GM19372 (cell line): ENCODE data around the gene C18orf32.
"Not testable (repeated sequence)": the region's sequence is repeated elsewhere in the genome, so short reads cannot be mapped to it uniquely, and the experiment has no call there.

ENCODE experiments used
- ATAC-seq: cut with Tn5 transposase; IDR thresholded peaks from one replicate; pipeline ENCODE4 v1.9.1; 2021; ENCODE audit warnings: mild to moderate bottlenecking, low read depth, moderate library complexity; ENCODE audit not compliant: unreplicated experiment

The C18orf32 gene

DNA sequence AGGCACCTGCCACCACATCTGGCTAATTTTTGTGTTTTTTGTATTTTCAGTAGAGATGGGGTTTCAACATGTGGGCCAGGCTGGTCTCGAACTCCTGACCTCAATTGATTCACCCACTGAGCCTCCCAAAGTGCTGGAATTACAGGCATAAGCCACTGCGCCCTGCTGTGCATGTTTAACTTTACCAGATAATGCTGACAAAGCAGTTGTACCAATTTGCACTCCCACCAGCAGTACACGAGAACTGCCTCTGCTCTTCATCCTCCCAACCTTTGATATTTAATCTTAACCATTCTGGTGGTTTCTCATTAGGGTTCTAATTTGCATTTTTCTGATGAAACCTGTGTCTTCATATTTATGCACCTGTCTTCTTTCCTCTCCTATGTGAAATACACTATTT lies 14.6 kb downstream of the C18orf32 start:
- ATAC-seq: no peak

DNA sequence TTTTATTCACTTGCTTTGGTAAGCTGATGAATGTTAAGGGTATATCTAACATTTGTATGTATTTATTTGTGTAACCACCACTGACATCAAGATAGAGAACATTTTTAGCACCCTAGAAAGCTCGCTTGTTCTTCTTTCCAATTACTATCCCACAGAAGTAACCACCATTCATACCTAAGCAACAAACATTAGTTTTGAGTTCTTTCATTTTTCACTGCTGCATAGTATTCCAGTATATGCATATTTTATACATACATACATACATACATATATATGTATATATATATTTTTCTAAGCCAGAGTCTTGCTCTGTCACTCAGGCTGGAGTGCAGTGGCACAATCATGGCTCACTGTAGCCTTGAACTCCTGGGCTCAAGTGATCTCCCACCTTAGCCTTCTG lies 15.5 kb downstream of the C18orf32 start:
- no peak for ATAC-seq

DNA sequence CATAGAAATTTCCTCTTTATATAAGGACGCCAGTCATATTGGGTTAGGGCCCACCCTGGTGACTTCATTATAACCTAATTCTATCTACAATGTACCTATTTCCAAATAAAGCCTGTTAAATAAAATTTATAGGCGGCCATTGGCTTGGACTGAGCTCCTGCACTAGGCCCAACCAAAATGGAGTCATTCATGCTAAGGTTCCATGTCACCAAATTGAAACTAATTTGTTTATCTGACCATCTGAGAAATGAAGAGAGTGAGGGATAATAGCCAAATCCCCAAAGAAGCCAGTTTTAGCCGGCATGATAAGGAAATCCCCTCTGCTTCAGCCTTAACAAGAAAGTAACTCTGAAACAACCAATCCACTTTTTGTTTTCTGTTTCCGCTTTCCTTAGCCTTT lies 19.4 kb downstream of the C18orf32 start:
- no peak for ATAC-seq

DNA sequence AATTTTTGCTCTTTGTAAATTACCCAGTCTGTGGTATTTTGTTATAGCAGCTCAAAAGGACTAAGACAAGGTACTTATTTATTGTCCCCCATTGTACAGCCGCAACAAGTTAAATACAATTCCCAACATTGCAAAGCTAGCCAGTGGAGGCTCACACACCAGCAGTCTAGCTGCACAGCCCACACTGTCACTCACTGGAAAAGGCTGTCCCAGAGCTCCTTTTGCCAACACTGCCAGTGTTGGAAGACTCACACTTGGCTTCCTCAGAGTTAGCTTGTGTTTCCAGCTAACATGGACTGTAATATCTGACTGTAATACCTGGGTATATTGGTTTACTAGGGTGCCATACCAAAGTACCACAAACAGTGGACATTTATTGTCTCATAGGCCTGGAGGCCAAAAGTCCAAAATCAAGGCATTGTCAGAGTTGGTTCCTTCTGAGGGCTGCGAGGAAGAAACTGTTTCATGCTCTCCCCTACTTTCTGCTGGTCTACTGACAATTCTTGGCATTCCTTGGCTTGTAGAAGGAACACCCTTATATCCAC lies 19.9 kb downstream of the C18orf32 start:
- ATAC-seq: no peak

DNA sequence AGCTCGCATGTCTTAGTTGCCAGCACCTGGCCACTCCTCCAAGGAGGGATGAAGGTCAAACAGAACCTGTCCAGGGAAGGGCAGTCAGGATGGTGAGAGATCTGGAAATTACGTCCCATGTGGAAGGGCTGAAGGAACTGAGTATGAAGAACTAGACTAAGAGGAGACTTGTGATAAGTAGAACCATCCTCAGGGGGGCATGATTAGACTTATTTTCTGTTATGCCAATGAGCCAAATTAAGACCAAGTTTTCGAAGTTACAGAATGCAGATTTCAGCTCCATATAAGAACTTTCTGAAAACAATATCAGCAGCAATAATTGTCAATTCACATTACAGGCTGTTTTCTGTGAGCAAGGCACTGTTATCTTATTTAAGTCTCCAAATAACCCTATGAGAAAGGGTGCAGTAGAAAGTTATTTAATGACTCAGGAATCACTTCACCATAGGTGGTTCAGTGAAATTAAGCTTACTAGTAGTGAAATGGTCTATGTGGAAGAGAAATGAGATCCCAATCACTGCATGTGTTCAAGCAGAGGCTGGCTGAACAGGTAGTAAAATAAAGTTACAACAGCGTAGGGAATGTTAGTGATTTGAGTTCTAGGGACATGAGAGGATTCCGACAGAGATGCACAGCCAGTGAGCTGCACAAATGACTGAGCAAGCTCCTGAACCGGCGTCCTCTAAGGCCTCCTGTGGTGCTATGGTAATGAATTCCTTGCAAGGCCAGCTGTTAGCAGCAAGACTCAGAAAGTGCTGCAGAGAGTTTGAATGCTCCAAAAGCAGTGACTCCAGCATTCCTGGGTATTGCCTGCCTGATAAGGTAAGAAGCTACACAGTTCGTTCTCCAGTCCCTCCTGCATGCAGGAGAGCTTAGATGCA lies 22.1 kb downstream of the C18orf32 start:
- ATAC-seq: no peak

DNA sequence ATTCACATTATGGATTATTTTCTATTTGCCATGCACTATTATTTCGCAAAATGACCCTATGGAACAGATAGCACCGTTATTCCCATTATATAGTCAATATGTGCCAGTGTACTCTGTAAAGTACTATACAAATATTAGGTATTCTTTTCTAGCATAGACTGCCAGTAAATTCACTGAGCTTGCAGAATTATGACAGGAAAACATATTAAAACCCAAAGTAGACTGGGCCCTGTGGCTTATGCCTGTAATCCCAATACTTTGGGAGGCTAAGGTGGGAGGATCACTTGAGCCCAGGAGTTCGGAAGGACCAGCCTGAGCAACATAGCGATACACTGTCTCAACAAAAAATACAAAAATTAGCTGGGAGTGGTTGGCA lies 25.4 kb downstream of the C18orf32 start:
- no peak for ATAC-seq

DNA sequence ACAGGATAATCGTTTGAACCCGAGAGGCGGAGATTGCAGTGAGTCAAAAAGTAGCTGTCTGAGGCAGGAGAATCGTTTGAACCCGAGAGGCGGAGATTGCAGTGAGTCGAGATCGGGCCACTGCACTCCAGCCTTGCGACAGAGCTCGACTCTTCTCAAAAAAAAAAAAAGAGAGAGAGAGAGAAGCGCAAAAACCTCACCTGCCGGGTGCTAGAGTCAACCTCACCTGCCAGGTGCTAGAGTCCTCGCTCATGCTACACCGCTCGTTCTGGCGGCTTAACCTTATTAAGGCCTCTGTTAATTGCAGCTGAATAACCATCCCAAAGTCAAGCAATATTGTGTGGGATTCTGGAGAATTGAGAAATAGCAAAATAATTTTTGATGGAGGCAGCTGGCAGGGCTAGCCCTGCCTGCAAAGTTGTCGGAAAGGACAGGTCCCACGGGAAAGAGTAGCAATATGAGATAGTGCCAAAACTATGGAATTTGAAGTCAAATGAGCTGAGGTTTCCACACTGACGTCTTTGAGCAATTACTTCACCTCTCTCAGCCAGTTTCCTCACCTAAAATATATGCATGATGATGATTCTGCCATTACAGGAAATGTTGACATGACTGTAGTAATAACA lies 25.9 kb downstream of the C18orf32 start:
- ATAC-seq: no peak

DNA sequence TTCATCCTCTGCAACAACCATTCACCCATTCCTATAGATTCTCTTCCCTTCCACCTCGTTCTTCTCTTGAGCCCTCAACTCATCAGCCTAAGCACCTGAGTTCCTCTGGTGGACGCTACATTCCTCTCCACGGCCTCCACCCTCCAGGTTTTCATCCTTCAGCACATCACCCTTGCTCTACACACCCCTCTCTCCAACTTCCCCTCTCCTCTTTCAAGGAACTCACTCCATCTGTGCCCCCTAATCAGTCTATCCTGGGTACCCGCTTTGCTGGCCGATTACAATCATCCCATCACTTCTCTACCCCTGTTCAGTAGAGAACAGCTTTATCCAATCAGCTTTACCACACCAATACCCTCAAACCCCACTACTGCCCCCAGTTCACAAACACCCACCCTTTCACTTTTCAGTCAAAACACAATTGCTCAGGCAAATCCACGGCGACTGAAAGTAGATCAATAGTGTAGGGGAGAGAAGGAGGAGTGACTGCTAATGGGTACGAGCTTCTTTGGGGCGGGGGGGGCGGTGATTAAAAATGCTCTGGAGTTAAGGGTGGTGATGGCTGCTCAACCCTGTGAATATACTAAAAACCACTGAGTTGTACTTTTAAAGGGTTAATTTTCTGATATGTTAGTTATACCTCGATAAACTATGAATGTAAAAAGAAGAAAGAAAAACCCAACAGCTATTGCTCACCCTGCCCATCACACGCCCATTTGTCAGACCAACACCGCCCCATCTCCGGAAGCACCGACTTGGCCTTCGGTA lies 27.4 kb downstream of the C18orf32 start:
- ATAC-seq: no peak

DNA sequence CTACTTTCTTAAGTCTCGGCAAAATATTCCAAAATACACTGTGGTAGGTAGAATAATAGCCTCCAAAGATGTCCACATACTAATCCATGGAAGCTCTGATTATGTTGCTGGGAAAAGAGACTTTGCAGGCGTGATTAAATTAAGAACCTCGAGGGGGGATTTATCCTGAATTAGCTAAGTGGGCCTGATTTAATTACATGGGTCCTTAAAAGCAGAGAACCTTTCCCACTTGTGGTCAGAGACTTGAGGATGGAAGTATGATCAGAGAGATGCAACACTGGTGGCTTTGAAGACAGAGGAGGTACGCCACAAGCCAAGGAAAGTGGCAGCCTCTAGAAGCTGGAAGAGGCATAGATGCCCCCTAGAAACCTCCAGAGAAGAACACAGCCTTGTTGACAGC lies 29.4 kb downstream of the C18orf32 start:
- no peak for ATAC-seq

DNA sequence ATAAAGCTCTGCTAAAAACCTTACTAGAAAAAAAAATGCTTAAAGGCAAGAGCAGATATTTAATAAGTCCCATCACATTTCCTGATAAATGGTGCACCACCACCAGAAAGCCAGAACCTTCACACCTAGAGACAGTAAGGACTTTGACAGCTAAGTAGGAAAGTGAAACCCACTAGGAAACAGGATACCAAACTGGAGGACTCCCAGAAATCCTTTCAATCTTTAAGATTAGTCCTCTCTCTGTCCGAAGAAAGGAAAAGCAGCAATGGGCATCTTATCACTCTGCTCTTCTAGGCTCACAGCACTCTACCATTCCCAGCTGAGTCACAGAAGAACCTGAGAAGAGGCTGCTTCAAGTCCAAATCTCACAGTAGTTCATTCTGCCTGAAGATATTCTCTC lies 30.2 kb downstream of the C18orf32 start:
- ATAC-seq: no peak

DNA sequence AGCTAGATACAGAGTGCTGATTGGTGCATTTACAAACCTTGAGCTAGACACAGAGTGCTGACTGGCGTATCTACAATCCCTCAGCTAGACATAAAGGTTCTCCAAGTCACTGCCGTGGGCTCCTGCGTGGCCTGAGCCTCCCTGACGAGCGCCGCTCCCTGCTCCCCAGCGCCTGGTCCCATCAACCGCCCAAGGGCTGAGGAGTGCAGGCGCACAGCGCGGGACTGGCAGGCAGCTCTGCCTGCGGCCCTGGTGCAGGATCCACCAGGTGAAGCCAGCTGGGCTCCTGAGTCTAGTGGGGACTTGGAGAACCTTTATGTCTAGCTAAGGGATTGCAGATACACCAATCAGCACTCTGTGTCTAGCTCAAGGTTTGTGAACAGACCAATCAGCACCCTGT lies 34.5 kb downstream of the C18orf32 start:
- ATAC-seq: not testable (repeated sequence)

DNA sequence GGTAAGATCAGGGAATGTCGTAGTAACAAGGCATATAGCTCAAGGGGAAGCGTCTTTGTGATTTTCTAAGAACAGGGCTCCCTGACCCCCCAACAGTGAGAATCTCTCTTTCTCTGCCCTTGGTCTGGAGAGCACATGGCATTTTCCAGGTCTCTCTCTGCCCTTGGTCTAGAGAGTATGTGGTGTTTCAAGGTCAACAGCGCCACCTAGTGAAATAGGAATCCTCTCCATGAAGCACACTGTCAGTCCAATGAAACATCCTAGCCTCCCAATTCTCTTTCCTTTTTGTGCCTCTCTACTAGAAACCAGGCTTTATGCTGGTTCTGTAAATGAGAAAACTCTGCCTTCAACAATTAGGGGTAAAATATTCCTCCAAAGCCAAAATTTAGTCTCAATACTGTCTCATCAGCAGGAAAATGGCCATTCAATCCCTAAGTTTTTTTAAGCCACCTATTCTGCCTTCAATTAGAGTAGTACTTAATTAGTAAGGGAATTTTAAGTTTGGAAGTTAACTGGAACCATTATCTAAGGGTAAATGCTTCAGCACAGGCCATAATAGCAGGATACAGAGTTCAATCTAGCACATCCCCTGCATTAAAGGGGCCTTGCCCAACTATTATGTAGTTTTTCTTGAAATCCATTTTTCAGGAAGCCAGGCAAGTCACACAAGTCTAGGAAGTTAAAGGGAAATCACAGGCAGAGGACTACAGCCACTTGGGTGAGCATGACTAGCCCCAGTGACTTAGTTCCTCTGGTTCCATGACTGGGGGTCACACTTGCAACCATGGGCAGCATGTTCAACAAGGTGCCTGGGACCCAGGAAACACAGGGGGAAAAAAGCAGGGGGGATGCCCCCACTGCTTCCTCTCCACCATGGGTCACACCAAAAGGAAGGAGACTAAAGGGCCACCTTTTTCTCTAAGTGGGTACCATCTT lies 39.0 kb downstream of the C18orf32 start:
- ATAC-seq: no peak

DNA sequence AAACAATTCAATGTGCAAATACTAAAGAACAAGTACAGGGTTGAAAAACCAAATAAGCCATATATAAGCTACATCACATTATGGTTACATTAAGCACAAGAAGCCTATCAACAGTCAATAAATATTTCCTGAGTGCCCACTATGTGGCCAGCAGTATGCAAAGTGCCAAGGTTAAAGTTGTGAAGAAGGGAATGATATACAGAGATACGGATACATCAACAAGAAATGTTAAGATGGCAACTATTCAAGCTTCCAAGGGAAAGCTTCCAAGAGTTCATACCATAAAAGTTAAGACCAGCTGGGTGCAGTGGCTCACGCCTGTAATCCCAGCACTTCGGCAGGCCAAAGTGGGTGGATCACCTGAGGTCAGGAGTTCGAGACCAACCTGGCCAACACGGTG lies 40.6 kb downstream of the C18orf32 start:
- ATAC-seq: no peak

DNA sequence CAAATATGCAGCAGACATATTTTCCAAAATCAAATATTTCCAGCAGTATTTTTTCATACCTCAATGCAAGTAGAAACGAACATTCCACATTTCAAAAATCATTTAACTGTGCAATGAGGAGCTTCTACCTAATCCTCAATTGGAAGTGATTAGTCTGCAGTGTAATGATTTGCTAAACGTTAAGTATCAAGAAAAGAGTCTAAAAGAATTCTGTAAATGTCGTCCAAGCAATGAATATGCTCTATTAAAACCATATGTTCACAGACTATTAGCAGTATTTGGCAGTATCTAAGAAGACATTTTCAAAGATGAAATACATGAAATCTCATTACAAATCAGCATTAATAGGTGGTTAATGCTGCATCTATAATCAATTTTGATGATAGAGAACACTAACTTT lies 42.5 kb downstream of the C18orf32 start:
- no peak for ATAC-seq

DNA sequence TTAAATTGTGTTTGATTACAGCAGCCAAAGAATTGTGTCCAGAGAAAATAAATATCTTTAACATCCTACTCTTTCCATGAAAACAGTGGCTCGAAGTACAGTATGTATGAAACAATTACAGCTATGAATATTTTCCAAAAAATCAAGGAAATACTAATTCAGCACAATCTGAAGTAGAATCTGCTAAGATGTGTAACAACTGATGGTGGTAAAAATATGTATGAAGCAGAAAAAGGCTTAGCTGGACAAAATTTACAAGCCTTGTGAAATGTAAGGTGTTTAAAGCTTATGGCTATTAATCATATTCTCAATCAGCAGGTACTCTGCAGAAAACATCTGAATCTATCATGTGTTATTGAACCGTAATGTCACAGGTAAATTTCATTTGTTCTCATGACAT lies 43.2 kb downstream of the C18orf32 start:
- ATAC-seq: no peak

DNA sequence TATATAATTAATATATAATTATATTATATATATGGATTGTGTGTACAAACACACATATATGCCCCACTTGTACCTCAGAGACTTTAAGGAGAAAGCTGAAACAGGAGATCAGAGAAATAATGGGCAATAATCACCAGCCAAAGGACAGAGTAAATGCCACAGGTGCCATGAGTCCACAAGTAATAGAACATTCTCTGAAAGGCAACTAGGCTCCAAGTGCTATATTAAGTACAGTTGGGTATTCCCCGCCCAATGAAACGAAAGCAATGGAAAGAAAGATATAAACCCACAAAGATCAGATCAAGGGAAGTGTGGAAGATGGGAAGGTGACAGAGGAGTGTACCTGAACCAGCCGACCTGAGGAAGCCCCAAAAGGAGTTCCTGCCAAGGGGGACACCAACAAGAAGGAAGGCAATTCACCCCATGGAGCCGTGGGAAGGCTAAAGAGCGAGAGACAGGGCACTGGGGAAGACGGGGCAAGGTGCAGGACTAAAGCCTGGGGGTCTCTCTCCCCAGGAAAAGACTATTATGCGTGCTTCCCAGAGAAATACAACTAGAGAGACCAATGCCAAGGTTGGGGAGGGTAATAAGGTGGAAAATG lies 45.6 kb downstream of the C18orf32 start:
- no peak for ATAC-seq

DNA sequence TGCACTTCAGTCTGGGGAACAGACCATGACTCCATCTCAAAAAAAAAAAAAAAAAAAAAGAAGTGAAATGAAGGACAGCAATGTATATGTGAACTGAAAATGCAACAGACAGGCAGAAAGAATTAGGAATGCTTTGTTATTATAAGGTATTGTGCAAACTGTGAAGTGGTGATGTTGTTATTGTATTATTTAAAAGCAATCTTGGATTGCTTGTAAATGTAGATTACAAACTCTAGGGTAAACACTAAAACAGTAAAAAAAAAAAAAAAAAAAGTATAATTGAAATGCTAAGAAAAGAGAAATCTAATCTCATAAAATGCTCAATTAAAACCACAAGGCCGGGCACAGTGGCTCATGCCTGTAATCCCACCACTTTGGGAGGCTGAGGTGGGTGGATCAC lies 51.9 kb downstream of the C18orf32 start:
- ATAC-seq: no peak

DNA sequence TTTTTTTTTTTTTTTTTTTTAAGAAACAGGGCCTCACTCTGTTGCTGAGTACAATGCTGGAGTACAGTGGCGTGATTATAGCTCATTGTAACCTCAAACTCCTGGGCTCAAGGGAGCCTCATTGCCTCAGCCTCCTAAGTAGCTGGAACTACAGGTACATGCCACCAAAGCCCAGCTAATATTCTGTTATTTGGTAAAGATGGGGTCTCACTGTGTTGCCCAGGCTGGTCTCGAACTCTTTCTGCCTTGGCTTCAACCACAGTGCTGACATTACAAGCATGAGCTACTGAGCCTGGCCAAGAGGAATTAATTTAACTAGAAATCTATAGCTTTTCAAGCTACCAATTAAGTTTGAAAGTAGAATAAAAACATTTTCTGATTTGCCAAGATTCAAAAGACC lies 54.4 kb downstream of the C18orf32 start:
- no peak for ATAC-seq

DNA sequence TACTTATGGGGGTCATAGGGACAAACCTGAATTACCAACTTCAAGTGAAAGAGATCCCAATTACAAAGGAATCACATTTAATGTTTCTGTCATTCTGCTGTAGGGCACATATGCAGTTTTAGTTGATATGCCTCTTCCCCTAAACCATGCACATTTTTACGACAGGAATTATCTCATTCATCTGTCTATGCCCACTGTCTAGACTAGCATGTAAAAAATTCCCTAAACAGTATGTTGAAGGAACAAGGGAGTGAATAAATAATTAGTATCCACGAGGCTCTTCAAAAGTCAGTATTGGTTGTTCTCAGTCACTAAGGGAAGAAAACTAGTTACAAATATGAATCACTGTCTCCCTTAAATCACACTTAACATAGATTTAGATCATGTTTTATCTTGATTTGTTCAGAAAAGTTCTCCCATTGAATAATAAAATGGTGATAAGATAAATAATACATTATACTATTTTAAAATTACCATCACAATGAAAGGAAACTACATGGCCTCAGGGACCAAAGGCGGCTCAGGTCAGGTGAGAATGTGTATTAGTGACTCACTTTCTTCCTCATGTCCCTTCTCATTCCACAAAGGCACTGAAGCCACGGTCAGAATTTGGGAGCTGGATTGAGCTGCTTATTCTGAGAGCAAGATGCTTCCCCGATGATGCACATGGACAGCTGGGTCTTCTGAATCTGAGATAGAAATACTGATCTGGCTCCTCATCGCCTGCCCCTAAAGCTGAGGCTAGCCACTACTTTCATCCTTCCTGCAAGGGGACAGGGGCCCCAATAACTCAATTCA lies 55.7 kb downstream of the C18orf32 start:
- ATAC-seq: no peak
